ENCODE data around the gene CNTN1. TPM values are rescaled to one million over a fixed set of nuclear protein-coding genes. Genes with fewer than 3 reads are reported as not detected.

CNTN1 gene
- total and polyA plus RNA-seq, 2 of the 13 experiments (the other 11 are each of a cell fraction or from before 2014, with no cell fraction given): 0.01 to 0.07 TPM

DNA sequence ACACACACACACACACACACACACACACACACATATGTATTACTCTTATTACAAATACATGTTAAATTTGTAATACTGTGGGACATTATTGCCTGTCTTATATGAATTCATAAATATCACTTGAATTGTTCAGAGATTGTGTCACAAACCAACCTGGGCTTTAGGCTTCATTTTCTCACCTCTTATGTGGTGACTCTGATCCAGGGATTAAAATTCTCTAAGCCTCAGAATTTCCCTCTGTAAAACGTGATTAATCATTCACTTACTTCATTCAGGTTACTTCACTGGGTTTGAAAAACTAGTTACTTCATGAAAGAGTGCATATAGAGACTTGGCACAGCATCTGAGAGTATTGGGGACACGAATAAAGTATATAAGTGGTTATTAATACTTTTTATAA, 255.6 kb downstream of the CNTN1 start:
- Histone ChIP-seq H3K27me3 (ENCODE audit: control insufficient read depth in 1 of 2, insufficient read depth in 2 of 2, low read length in 2 of 2) (no peaks in the 10 kb centered on the region), H3K27ac (ENCODE audit: extremely low read length, insufficient read depth, low read length) (no peak overlapping the region), H3K4me1 (ENCODE audit: insufficient read depth, low read length) (no peaks in the 10 kb centered on the region), H3K4me2 (ENCODE audit: low read depth, low read length) (no peak overlapping the region), H3K4me3 (replicated peaks in 1 of 3; ENCODE audit: insufficient read depth in 1 of 3, low read depth in 2 of 3, low read length in 3 of 3) (no peak overlapping the region), H3K9me3 (ENCODE audit: low read length) (no peaks in the 10 kb centered on the region), H3K36me3 (replicated peaks in 1 of 2; ENCODE audit: control insufficient read depth in 1 of 2, insufficient read depth in 2 of 2, low read length in 2 of 2) (no peaks in the 10 kb centered on the region), H3K79me2 (ENCODE audit: insufficient read depth, low read length) (no peaks in the 10 kb centered on the region), H4K20me1 (ENCODE audit: insufficient read depth, low read length) (no peaks in the 10 kb centered on the region), H2AFZ (ENCODE audit: low read length) (no peak overlapping the region), H3K9ac (ENCODE audit: insufficient read depth, low read depth, low read length) (no peak overlapping the region)
- 3% methylated on average over 2 of the region's 2 CpGs for WGBS (ENCODE audit: low lambda C conversion rate)
- BruUV-seq (replicated peaks): no TSS peak
- CTCF ChIA-PET (ENCODE audit: low intra/inter-chr PET ratio, low total read pairs): no interaction called here
- intact Hi-C loops (cut with micrococcal nuclease; ENCODE audit: unreplicated experiment): loop anchor here (2.0 kb wide), 1 partner anchor 329 kb away; no protein-coding TSS in a partner anchor
- ATAC-seq (no peak), DNase-seq (ENCODE audit: low spot score) (no peak), FAIRE-seq (no peak)
- POLR2A ChIA-PET: no interaction called here
- in situ Hi-C loops (cut with HindIII; ENCODE audit: extremely low pct_ligation_motif_present, low pct_unique_long_range_greater_than_20kb): loop anchor here (25.0 kb wide), 1 partner anchor 1065 kb away; no protein-coding TSS in a partner anchor
- TF ChIP-seq RBM22 (optimal IDR thresholded peaks at IDR 0.05; ENCODE audit: low read length) (no peak), ZNF562 (CRISPR knock-in tag; IDR thresholded peaks at IDR 0.05; ENCODE audit: borderline replicate concordance) (no peak), HOXA9 (CRISPR knock-in tag; IDR thresholded peaks at IDR 0.05; ENCODE audit: borderline replicate concordance) (no peak), SRSF1 (optimal IDR thresholded peaks at IDR 0.05; ENCODE audit: low read depth, low read length) (no peak), POLR2A (IDR thresholded peaks at IDR 0.05; ENCODE audit: insufficient read depth in 1 of 2, low read depth in 2 of 2, low read length in 2 of 2) (no peak), HHEX (CRISPR knock-in tag; IDR thresholded peaks at IDR 0.05) (no peak), ZNF441 (CRISPR knock-in tag; IDR thresholded peaks at IDR 0.05; ENCODE audit: borderline replicate concordance) (no peak), ZNF792 (CRISPR knock-in tag; IDR thresholded peaks at IDR 0.05) (no peak), CBX5 (CRISPR knock-in tag; IDR thresholded peaks at IDR 0.05; ENCODE audit: borderline replicate concordance) (no peak), ZNF775 (CRISPR knock-in tag; IDR thresholded peaks at IDR 0.05; ENCODE audit: borderline replicate concordance) (no peak), ZNF7 (CRISPR knock-in tag; IDR thresholded peaks at IDR 0.05) (no peak), MYC (CRISPR knock-in tag; IDR thresholded peaks at IDR 0.05; ENCODE audit: borderline replicate concordance) (no peak), AGO2 (optimal IDR thresholded peaks at IDR 0.05; ENCODE audit: low read depth, low read length) (no peak), ZNF121 (CRISPR knock-in tag; IDR thresholded peaks at IDR 0.05) (no peak), ARHGAP35 (CRISPR knock-in tag; IDR thresholded peaks at IDR 0.05; ENCODE audit: borderline replicate concordance) (no peak), TBP (CRISPR knock-in tag; IDR thresholded peaks at IDR 0.05) (no peak), ZNF788 (CRISPR knock-in tag; IDR thresholded peaks at IDR 0.05; ENCODE audit: borderline replicate concordance) (no peak), PPARG (CRISPR knock-in tag; conservative IDR thresholded peaks at IDR 0.05) (no peak), NFE2 (CRISPR knock-in tag; IDR thresholded peaks at IDR 0.05) (no peak)
- TF ChIP-seq, protein P1, sequence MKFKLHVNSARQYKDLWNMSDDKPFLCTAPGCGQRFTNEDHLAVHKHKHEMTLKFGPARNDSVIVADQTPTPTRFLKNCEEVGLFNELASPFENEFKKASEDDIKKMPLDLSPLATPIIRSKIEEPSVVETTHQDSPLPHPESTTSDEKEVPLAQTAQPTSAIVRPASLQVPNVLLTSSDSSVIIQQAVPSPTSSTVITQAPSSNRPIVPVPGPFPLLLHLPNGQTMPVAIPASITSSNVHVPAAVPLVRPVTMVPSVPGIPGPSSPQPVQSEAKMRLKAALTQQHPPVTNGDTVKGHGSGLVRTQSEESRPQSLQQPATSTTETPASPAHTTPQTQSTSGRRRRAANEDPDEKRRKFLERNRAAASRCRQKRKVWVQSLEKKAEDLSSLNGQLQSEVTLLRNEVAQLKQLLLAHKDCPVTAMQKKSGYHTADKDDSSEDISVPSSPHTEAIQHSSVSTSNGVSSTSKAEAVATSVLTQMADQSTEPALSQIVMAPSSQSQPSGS (CRISPR knock-in tag; IDR thresholded peaks at IDR 0.05): no peak

Measured in HepG2 (cell line).